Activated CD8-positive, alpha-beta memory T cell treated with anti-CD3 and anti-CD28 coated beads for 48 hours (primary cell): Measurements from ENCODE around the gene MED7.

Experiments used
- DNase-seq, 3 experiments: peaks; one replicate each; pipeline ENCODE4 v3.0.0-alpha.2; 2020; ENCODE audit warnings: low read depth in 2 of 3, low spot score in 2 of 3

The MED7 gene

GRCh38 chr5:157107508-157107907 lies 35.2 kb downstream of the MED7 start:
- no peak for DNase-seq

DNA sequence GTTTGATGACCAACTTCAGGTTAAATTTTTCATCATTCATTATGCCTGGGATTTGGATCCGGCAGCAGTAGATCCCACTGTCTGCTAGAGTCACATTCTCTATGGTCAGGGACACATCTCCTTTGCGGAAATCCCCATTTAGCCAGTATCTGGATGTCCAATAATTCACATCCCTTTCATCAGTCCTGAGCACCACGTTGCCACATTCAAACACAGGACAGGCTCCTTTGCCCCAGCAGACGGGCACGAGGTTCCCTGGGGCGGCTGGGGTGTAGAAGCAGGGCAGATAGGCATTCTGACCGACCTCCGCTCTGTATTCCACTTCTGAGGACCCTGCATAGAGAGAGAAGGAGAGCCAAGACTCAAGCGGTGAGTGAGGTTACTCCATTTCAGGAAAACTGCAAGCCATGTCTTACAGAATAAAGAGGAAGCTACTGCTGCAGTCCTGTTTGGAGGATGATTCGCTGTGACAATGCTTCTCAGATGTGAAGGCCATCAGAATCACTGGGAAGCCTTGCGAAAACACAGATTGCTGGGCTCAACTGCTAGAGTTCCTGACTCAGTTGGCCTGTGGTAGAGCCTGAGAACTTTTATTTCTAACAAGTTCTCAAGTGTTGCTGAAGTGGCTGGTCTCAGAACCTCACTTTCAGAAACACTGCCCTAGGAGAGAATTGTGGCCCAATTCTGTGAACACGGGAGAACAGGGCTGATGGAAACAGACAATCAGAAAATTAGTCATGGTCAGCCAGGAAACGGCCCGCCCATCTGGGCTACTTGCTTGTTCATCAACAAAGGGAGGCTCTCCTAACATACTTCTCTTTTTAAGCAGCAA lies 35.8 kb downstream of the MED7 start:
- DNase-seq = peak in 1 of 3 experiments; percentile 40

DNA sequence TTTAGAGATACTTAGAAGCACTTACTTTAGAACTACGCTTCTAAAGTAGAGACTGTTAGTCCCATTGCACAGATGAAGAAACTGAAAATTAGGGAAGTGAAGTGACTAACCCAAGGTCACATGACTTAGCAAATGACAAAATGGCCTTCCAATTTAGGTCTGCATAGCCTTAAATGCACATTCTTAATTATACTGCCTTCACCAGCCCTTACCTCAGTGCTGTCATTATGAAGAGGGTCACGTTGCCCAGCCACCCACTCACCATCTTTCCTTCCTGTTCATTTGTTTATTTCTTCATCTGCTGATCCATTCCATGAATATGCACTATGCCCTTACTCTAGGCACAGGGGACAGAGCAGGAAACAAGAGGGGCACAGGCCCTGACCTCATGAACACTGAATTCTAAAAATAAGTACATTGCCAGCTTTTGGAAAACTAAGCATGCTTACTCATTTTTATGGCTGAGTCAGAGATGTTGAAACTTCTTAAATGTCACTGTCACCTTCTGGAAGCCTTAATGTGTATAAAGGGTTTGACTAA lies 42.5 kb downstream of the MED7 start:
- no peak for DNase-seq

DNA sequence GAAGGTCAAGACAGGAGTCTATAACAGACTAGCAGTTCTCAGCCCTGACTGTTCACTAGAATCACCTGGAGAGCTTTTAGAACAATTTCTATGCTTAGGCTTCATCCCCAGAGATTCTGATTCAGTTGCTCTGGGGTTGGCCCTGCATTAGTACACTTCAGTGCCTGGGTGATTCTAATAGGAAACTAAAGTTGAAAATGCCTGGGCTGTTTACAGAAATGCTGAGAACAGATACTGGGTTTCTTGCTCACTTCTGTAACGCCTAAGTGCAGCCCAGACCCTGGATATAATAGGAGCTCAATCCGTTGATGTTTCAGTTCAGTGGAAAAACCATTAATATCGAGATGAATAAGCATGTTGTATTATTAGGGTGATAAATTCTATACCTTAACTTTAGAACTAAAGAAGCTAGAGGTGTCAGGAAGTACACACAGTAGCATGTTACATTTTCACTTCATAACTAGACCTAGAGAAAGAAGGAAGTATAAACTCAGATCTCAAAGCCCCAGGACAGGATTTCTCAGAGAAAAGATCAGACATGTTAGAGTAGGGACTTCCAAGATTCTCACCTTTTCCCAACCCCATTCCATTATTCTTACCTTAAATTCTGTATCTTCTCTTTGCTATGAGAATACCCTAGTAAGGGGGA lies 54.2 kb downstream of the MED7 start:
- DNase-seq = no peak
